Measurements from ENCODE around the gene CEP19. TPM values are rescaled to one million over a fixed set of nuclear protein-coding genes. Genes with fewer than 3 reads are reported as not detected.

CEP19 gene
- total and polyA plus RNA-seq, 2 of the 4 experiments (the other 2 are of a cell fraction) = 1.1 to 1.4 TPM

- intact Hi-C loops (cut with micrococcal nuclease) = no loop called here
- Histone ChIP-seq H2BK15ac (ENCODE audit: low read depth, low read length) (no peak overlapping the region), H3K9me3 (ENCODE audit: control insufficient read depth, insufficient read depth, low read length) (no peaks in the 10 kb centered on the region), H3K4ac (ENCODE audit: low read depth, low read length) (no peak overlapping the region), H4K8ac (ENCODE audit: low read depth in 2 of 2, low read length in 2 of 2) (no peak overlapping the region), H3K36me3 (ENCODE audit: control insufficient read depth, insufficient read depth, low read length) (no peaks in the 10 kb centered on the region), H3K4me3 (ENCODE audit: insufficient read depth, low read depth, low read length) (no peak overlapping the region), H2AFZ (replicated peaks; ENCODE audit: low read length, poor library complexity) (no peak overlapping the region), H3K23ac (ENCODE audit: low read depth, low read length) (no peak overlapping the region), H4K91ac (ENCODE audit: insufficient read depth, low read depth, low read length) (no peak overlapping the region), H3K27ac (ENCODE audit: insufficient read depth, low read length) (no peak overlapping the region), H2BK5ac (ENCODE audit: low read depth, low read length, poor library complexity, severe bottlenecking) (no peak overlapping the region), H3K79me1 (ENCODE audit: low read depth in 1 of 2, low read length in 2 of 2) (no peaks in the 10 kb centered on the region), H3K9ac (ENCODE audit: low read depth, low read length) (no peak overlapping the region), H3K4me1 (ENCODE audit: control insufficient read depth, insufficient read depth, low read length) (0 out of 2 replicates have a peak, but pooled peaks cover 1% of the 10 kb centered on the region), H2BK20ac (ENCODE audit: low read depth, low read length) (no peak overlapping the region), H2AK5ac (ENCODE audit: low read depth, low read length) (no peak overlapping the region), H3K4me2 (ENCODE audit: low read depth, low read length) (no peak overlapping the region), H3K14ac (replicated peaks; ENCODE audit: low read depth, low read length) (no peak overlapping the region), H3K27me3 (ENCODE audit: control insufficient read depth, insufficient read depth, low read length) (no peaks in the 10 kb centered on the region), H3K56ac (ENCODE audit: extremely low read depth, insufficient read depth, low read length) (no peak overlapping the region), H4K20me1 (ENCODE audit: insufficient read depth, low read length) (no peaks in the 10 kb centered on the region), H4K5ac (ENCODE audit: low read depth, low read length) (no peak overlapping the region), H3K9me1 (ENCODE audit: insufficient read depth, low read length) (no peaks in the 10 kb centered on the region), H2AK9ac (replicated peaks; ENCODE audit: low read depth, low read length, poor library complexity) (no peak overlapping the region), H2BK120ac (ENCODE audit: low read depth, low read length) (no peak overlapping the region), H3K18ac (ENCODE audit: low read depth, low read length) (no peak overlapping the region)
- ATAC-seq (ENCODE audit: low read depth) (no peak), DNase-seq (no peak)
- no CpG with 5 or more reads among the region's 5 CpGs for WGBS, 2 experiments (ENCODE audit: extremely low coverage in 2 of 2, insufficient read length in 1 of 2)
- TF ChIP-seq MXI1 (IDR thresholded peaks at IDR 0.05; ENCODE audit: borderline replicate concordance, low read depth, low read length) = no peak
- TF ChIP-seq, protein P1, sequence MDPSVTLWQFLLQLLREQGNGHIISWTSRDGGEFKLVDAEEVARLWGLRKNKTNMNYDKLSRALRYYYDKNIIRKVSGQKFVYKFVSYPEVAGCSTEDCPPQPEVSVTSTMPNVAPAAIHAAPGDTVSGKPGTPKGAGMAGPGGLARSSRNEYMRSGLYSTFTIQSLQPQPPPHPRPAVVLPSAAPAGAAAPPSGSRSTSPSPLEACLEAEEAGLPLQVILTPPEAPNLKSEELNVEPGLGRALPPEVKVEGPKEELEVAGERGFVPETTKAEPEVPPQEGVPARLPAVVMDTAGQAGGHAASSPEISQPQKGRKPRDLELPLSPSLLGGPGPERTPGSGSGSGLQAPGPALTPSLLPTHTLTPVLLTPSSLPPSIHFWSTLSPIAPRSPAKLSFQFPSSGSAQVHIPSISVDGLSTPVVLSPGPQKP (IDR thresholded peaks at IDR 0.05; ENCODE audit: borderline replicate concordance, low read depth, low read length) = no peak
- no peak for TF ChIP-seq POLR2A (IDR thresholded peaks at IDR 0.05; ENCODE audit: low read depth, low read length)
- no peak for TF ChIP-seq CTCF (conservative IDR thresholded peaks at IDR 0.05; ENCODE audit: low read depth, low read length)
- TF ChIP-seq MAFK (IDR thresholded peaks at IDR 0.05; ENCODE audit: low read depth, low read length) = no peak
- TF ChIP-seq RAD21 (IDR thresholded peaks at IDR 0.05; ENCODE audit: low read length) = no peak
- no peak for TF ChIP-seq SMC3 (IDR thresholded peaks at IDR 0.05; ENCODE audit: low read depth, low read length)
- no peak for TF ChIP-seq FOS (IDR thresholded peaks at IDR 0.05; ENCODE audit: low read depth, low read length)
- TF ChIP-seq CHD1 (IDR thresholded peaks at IDR 0.05; ENCODE audit: low read depth, low read length) = no peak
- in situ Hi-C loops (cut with MboI; ENCODE audit: low sequenced_read_pairs) = no loop called here
- CTCF ChIA-PET = no interaction called here
- dilution Hi-C loops (cut with HindIII; ENCODE audit: low sequenced_read_pairs, unreplicated experiment) = no loop called here
- no TSS peak for BruUV-seq (replicated peaks)
- POLR2A ChIA-PET (ENCODE audit: unreplicated experiment) = no interaction called here
These were observed 14.8 kb downstream of the CEP19 start for GRCh38 chr3:196697270-196697669.

Data from IMR-90 (cell line).